Activated CD8-positive, alpha-beta memory T cell treated with anti-CD3 and anti-CD28 coated beads for 24 hours (primary cell): Measurements from ENCODE around the gene RPRD2.
A peak's percentile ranks its signal among the peaks of the same experiment; 100 is the strongest.

ENCODE experiments used
- DNase-seq: peaks from one replicate; pipeline ENCODE4 v3.0.0-alpha.2; 2020

The RPRD2 gene

DNA sequence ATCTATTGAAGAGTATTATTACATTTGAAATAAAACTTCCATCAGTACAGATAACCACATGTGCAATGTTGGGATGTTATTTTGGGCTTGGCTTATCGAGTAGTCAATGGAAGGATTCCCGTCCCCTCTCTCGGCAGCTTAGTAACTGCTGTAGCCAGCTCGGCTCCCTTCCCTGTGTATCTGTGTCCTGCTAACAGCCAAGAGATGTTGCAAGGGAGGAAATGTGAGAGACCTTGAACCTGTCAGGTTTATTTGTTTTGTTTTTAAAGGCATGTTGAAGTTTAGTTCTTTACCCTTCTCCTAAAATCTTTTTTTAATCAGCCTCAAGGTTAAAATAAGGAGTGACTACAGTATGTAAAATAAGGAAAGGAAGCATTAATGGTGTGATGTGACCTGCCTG, 109.7 kb downstream of the RPRD2 start:
- no peak for DNase-seq

DNA sequence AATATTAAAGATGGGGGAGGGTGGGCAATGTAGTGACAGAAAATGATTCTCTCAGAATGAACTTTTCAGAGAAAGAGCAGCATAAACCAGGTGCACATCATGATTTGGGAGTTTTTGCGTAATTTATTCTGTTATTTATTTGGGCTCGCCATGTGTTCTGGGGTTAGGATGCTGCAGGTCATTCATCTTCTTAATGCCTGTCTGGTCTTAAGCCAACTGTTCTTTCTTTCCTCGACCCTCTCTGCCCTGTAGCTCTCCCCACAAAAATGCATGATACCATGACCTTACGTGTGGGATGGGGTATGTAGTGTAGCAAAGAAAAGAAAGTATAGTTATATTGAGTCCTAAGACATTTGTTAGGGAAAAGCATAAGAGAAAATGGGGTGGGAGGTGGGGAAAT, 110.9 kb downstream of the RPRD2 start:
- no peak for DNase-seq

DNA sequence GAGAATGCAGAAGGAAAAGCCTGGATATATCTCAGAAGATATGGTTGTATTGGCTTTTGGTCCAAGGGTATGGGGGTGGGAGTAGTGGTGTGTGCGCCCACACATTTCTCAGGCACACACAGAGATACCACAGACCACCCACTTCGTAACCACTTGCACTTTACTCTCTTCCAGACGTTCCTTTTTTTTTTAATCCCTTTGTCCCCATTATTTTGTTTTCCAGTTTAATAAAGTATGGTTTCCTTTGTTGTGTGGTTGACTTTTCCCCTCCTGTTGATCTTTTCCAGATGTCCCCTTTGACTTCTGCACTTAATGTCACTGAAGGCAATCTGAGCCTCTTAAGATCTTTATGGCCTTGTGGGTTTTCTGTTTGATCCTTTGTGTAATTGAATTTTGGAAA, 112.8 kb downstream of the RPRD2 start:
- DNase-seq: no peak

DNA sequence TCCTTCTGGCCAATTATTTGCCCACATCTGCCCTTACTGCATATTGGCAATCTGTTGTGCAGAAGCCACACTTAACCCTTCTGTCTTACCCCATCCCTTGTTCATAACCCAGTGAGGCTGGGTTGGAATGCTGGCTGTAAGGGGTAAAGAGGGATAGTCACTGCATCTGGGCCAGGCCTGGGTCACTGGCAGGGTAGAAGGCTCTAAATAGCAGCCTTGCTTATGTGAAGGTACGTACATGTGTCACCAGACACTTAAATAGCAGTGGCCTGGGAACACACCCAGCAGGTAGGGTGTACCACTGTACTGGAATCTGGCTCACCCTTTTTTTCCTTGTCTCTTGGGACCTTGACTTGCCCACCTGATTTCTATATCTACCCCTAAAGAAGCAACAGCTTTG, 113.4 kb downstream of the RPRD2 start:
- no peak for DNase-seq

DNA sequence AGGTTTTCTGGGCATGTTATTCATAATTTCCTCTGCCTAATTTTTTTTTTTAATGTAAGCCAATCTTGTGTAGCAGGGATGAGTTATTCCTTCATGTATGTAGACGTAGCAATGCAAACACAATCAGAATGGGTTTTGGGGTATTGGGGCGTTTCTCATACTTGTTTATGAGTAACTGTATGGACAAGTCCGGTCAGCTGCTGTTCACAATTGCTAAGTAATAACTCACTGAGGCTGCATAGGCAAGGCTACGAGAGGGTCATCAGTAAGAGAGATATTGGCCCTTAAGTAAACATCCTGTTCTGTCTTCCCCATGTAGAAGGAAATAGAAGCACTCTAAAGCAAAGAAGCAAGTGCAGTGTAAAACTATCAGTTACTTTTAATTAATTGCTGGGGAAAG, 113.8 kb downstream of the RPRD2 start:
- no peak for DNase-seq

DNA sequence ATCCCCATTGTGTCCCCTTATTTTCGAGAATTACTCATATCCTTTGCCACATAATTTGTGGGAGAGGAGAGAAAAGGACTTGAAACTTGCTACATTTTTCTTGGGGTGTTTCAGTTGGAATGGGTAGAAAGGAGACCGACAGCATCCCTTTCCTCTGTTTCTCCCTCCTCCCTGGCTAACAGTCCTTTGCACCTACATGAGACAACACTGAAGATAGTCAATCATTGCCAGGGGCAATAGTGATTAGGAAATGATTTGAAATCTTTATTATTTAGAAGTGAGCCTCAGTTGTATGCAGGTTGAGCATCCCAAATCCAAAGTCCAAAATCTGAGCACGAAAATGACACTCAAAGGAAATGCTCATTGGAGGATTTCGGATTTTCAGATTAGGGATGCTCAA, 115.4 kb downstream of the RPRD2 start:
- no peak for DNase-seq

DNA sequence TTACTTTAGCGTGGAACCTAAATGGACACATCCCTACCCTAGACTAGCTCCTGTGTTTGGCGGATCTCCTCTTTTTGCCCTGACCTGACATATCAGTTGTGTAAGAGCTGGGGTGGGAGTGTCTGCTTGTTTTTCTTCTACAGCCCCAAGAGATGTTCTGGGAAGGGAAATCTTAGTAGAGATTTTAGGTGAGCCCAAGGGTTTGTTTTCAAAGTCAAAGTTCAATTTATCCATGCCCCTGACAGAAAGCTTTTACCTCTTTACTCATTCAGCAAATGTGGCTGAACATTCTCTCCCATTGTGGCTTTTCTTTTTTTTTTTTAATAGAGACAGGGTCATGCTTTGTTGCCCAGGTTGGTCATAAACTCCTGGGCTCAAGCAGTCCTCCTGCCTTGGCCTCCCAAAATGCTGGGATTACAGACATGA, 116.0 kb downstream of the RPRD2 start:
- no peak for DNase-seq

DNA sequence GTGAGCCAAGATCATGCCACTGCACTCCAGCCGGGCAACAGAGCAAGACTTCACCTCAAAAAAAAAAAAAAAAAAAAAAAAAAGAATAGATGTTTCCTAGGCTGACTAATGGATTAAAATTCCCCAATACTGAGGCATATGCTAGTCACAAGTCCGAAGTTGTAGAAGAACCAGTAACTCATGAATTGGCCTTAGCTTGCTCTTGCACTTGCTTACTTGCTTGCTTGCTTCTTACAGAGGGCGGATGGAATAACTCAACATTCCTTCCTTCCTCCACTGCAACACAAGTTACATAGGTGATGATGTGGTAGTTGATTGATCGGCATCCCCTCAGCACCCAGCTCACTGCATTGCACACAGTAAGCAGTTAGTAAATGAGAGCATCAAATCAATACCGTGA, 120.5 kb downstream of the RPRD2 start:
- no peak for DNase-seq

DNA sequence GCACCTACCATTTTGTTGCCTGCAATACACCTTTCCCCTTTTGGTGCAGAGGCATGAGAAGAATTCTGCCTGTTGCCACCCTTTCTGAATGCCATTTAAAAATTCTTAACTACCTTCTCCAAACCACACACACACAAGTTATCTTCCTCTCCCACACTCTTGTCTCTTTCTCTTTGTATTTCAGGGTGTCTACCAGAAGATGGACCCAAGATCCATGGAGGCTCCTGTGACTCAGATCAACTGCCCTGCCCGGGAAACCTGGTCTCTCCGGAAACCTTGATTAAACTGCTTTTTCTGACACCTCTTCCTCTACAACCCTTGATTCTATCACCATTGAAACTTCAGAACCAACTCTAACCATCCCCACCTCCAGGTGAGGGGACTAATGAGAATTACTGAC, 120.9 kb downstream of the RPRD2 start:
- DNase-seq: no peak

DNA sequence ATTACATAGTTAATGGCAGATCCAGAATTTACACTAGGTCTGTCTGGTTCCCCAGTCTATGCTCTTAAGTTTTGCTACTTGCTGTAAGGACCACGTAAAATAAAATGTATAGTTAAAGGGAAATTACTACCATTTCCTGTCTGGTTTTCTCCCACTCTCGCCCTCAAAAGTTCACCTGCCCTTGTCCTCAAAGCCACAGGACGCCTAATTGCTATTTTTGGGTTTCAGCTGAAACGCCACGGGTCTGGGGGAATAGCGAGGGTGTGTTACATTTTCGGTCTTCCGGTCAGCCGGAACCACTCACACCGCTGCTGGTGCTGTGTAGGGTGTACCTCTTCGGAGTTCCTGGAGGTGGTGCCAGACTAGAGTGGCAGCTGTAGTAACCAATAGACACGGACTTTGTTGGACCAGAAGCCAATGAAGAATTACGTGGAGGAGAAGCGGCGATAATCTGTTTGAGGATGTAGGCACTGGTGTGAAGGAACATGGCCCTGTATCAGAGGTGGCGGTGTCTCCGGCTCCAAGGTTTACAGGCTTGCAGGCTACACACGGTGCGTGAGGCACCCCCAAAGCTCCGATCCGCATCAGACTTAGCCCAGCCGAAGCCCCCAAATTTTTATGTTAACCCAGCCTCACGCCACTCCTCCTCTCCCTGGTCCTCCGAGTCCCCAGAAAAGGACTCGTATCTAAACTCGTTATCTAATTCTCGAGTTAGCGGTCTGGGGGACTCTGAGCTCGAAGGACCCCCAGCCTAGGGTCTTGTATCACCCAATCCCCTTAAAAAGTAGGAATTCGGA, 123.2 kb downstream of the RPRD2 start, which contains the start of gene TARS2:
Gene TARS2, plus strand, starts transcription at position 454 of the 797 bp plus-strand sequence. Its CDS starts 32 bp downstream, at position 486.
- peak; percentile 96 for DNase-seq

DNA sequence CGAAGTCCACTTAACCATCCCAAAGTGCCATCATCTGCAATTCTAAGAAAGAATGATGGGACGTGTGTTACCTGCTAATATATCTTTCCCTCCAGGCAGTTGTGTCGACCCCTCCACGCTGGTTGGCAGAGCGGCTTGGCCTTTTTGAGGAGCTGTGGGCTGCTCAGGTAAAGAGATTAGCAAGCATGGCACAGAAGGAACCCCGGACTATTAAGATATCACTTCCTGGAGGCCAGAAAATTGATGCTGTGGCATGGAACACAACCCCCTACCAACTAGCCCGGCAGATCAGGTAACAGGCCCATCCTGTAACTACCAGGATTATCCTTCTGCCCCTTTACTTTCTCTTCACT, 123.8 kb downstream of the RPRD2 start:
- DNase-seq: peak; percentile 64

DNA sequence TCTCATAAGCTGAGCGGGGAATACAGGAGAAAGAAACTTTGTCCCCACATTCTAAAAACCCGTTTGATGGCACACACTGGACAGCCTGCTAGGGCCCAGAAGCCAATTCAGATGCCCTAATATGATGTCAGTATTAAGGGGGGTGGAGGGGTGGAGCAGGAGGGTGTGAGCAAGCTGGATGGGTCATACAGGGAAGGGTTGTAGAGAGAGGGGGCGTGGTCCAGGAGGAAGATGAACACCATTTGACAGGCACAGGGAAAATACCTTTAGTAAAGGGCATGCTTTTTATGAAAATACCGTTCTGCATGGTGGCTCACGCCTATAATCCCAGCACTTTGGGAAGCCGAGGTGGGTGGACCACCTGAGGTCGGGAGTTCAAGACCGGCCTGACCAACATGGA, 129.2 kb downstream of the RPRD2 start:
- DNase-seq: no peak

DNA sequence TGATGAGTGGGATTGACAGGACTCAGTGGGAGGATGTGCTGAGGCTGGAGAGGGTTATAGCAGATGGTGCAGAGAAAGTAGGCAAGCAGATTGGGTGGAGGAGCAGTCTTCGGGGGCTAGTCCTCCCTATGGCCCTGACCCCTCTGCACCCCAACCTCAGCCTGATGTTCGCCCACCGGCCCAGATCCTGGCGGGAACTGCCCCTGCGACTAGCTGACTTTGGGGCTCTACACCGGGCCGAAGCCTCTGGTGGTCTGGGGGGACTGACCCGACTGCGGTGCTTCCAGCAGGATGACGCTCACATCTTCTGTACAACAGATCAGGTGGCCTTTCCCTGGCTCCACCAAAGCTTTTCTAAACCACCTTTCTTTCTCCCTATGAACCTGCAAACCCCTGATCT, 134.4 kb downstream of the RPRD2 start:
- no peak for DNase-seq

DNA sequence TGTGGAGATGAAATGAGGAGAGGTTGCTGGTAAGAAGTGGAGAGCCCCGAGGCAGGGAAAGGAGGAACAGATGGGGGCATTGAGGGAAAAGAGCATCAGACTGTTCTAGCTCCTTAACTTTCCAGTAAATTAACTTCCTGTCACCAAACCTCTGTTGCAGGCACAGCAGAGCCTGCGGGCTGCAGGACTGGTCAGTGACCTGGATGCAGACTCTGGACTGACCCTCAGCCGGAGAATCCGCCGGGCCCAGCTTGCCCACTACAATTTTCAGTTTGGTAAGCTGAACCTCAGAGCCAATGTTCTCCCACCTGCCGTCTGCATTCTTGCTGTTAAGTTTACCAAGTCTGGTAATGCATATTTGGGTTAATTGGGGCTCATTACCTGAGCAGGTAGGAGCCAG, 141.5 kb downstream of the RPRD2 start:
- no peak for DNase-seq

DNA sequence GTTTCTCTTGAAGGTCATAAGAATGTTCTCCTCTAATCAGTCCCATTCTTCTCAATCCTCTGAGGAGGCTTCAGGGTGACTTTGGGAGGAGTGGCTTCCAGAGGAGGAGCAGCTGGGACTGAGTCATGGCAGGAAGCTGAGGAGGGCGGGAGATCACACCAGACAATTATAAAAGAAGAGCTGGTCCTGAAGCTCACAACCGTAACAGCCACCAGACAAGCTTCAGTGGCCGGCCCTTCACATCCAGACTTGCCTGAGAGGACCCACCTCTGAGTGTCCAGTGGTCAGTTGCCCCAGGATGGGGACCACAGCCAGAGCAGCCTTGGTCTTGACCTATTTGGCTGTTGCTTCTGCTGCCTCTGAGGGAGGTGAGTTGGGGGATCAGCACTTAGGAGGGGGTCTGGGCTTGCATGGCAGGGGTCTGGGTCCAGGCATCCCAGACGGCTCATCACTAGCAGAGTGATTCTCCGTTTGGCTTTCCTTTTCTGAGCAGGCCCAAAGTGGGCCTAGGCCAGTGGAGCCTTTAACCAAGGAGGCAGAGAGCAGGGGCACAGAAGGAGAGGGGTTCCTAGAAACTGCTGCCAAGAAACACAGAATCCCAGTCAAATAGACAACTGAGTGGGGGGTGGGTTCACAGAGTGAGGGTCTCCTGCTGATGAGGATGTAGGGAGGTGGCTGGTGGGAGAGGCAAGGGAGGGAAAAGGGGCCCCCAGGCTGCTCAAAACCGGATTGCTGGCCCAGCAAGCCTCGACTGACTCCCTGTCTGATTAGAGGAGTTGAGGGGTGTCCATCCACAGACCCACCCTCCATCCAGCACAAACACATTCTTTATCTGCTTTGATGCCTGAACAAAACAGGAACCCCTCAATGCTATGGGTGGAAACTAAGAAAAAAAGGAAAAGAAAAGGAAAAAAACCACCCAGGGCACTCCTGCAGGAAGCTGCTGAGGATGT, 144.2 kb downstream of the RPRD2 start, which contains the start of gene ECM1:
Gene ECM1, plus strand, starts transcription at position 198 of the 953 bp plus-strand sequence. Its CDS starts 101 bp downstream, at position 299.
- DNase-seq: no peak

DNA sequence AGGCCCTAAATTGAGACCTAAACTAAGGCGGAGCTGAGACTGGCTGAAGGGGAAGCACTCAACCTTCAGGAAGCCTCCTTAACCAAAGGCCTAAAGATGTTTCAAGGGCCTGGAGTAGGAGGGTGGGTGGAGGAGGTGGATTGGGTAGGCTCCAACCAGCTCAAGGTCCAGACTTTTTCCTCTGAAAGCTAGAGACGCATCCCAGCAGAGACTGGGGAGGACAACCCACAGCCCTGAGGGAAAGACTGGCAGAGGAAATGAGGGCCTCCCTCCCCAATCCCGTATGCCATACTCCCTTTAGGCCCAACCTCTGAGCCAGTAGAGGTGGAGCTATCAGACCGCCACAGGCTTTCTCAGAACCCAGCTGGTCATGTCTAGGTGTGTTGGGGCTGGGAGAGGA, 145.0 kb downstream of the RPRD2 start:
- DNase-seq: no peak

DNA sequence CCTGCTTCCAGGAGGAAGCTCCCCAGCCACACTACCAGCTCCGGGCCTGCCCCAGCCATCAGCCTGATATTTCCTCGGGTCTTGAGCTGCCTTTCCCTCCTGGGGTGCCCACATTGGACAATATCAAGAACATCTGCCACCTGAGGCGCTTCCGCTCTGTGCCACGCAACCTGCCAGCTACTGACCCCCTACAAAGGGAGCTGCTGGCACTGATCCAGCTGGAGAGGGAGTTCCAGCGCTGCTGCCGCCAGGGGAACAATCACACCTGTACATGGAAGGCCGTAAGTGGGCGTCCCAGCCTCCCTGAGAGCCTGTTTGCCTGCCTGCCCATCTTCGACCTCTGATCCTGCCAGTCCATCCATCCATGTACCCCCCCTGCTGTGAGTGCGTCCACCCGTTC, 147.6 kb downstream of the RPRD2 start:
- no peak for DNase-seq

DNA sequence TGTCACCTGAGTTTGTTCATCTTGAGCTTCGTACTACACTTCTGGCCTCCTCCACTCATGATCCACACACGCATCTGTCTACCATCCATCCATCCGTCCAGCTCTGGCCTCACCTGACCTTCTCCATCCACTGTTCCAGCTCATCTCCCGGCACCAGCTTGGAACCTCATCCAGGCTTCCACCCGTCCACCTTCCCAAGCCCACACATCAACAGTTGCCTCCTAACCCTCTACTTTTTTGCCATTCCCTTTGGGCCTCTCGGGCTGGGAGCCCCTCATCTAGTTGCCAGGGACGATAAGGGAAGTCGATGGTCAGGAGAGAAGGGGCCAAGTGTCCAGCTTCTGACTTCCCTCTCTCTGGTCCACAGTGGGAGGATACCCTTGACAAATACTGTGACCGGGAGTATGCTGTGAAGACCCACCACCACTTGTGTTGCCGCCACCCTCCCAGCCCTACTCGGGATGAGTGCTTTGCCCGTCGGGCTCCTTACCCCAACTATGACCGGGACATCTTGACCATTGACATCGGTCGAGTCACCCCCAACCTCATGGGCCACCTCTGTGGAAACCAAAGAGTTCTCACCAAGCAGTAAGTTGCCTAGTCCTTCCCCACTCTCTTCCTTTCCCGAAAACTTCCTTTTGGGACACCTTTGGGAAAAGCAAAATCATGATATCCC, 148.2 kb downstream of the RPRD2 start:
- no peak for DNase-seq

DNA sequence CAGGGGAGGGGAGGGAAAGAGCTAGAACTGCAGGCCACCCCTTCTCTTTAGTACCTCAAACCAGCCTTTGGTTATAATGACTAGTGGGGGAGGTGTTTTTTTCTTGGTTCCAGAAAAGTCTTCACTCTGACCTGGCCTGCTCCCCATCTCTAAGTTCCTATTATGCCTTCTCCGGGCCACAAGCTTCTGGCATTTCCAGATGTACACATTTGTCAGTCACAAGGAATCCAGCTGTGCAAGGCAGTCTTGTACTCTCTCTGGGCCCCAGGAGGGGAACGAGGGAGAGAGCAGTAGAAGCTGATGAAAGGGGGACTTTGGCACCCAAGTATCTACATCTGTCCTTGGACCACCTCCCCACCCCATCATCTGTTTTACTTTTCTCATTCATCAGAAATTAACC, 148.9 kb downstream of the RPRD2 start:
- DNase-seq: no peak

DNA sequence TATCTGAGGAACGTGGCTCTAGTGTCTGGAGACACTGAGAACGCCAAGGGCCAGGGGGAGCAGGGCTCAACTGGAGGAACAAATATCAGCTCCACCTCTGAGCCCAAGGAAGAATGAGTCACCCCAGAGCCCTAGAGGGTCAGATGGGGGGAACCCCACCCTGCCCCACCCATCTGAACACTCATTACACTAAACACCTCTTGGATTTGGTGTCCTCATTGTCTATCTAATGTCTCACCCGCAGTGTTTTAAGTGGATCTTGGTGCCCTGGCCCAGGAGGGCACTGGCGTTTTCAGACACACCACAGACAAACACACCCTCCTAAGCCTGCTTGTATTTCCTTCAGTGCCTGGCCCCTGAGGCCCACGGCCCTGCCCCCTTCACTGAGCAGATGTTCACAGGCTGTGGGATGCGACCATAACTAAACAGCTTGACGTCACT, 149.4 kb downstream of the RPRD2 start:
- DNase-seq: no peak

DNA sequence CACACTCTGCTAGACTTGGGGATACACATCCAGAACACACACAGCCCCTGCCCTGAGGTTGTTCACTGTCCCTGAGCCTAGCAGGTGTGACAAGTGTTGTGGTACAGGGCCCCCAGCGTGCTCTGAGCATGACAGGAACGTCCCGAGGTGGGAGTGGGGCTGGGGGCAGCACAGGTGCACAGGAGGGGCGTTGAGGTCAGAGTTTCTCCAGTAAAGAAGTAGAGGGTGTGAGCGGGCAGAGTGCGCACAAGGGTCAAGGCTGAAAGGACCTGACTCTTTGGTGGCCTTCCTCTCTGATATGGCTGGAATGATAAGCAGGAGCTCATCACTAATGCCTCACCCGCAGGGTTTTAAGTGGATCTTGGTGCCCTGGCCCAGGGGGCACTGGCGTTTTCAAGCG, 150.3 kb downstream of the RPRD2 start:
- no peak for DNase-seq

DNA sequence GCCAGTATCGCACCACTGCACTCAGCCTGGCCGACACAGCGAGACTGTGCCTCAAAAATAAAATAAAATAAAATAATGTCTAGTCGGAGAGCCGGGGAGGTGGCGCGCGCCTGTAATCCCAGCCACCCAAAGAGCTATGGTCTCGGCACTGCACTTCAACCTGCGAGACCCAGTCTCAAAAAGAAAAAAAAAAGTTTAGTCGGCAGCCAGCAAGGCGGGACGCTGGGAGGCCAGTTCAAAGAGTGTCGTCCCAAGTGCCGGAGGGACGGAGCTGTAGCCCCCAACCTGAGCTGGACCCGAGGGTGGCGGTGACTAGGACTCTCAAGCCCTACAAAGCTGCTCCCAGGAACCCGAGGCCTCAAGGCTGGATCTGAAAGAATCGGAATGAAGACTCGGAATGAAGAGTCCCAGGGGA, 151.0 kb downstream of the RPRD2 start:
- no peak for DNase-seq

DNA sequence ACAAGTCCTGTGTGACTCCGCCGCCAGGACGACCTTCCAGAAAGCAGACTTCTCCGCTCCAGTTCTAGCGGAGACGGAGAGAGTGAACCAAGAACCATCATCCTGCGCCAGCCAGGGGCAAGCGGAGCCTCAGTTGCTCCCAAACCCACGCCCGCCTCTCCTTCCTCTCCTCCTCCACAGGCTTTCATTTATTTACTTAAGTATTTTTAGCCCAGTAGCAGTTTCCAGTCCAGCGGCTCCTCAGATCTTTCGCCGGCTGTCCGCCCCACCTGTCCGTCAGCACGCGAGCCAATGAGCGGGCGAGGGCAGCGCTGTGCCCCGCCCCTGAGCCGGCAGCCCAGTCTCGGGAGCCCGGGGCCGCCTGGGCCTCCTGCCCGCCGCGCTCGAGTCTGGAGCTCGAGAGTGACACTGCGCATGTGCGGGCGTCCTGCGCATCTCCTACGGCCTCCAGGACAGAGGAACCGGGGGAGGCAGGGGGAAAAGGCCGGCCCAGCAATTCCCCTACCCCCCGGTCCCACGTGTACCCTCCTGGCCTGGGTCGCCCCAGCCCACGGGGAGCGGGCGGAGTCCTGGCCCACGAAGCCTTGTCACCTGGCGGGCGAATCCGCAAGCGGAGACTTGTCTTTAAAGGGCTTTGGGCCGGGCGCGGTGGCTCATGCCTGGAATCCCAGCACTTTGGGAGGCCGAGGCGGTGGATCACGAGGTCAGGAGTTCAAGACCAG, 151.5 kb downstream of the RPRD2 start, which contains the start of gene FALEC:
Gene FALEC, plus strand, starts transcription at position 425 of the 722 bp plus-strand sequence.
- DNase-seq: peak; percentile 96
